ENCODE data around the gene TFIP11. TPM values are rescaled to one million over a fixed set of nuclear protein-coding genes. Genes with fewer than 3 reads are reported as not detected.

Gene TFIP11
- total and polyA plus RNA-seq, 10 of the 15 experiments (the other 5 are each of a cell fraction or from before 2014, with no cell fraction given): 14.2 to 43.3 (median 31.9) TPM

- no peaks in the 10 kb centered on the region for H3K4me1 ChIP-seq (ENCODE audit: control insufficient read depth, insufficient read depth, low read length)
- BruUV-seq (replicated peaks): no TSS peak
- TF ChIP-seq NR2F1 (conservative IDR thresholded peaks at IDR 0.05) (no peak), IKZF1 (conservative IDR thresholded peaks at IDR 0.05) (no peak), ATF2 (IDR thresholded peaks at IDR 0.05; ENCODE audit: low read length) (no peak), RUNX3 (IDR thresholded peaks at IDR 0.05; ENCODE audit: low read length) (no peak), NFYB (IDR thresholded peaks at IDR 0.05; ENCODE audit: insufficient read depth, low read depth, low read length) (no peak), WRNIP1 (IDR thresholded peaks at IDR 0.05; ENCODE audit: borderline replicate concordance, low read depth, low read length) (no peak), ESRRA (IDR thresholded peaks at IDR 0.05; ENCODE audit: low read length) (no peak), BHLHE40 (IDR thresholded peaks at IDR 0.05; ENCODE audit: borderline replicate concordance in 1 of 2, low read depth in 2 of 2, low read length in 1 of 2) (no peak), POLR2A (IDR thresholded peaks at IDR 0.05; ENCODE audit: low read depth, low read length) (no peak), KLF5 (IDR thresholded peaks at IDR 0.05; ENCODE audit: partially characterized antibody) (no peak), USF1 (IDR thresholded peaks at IDR 0.05; ENCODE audit: borderline replicate concordance, extremely low read length, insufficient read depth, low read depth, low read length) (no peak), STAT3 (IDR thresholded peaks at IDR 0.05; ENCODE audit: low read depth, low read length) (no peak), BRCA1 (IDR thresholded peaks at IDR 0.05; ENCODE audit: low read depth, low read length) (no peak), ZNF622 (IDR thresholded peaks at IDR 0.05) (no peak), JUNB (IDR thresholded peaks at IDR 0.05) (no peak)
- TF ChIP-seq, protein P1, sequence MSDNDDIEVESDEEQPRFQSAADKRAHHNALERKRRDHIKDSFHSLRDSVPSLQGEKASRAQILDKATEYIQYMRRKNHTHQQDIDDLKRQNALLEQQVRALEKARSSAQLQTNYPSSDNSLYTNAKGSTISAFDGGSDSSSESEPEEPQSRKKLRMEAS (IDR thresholded peaks at IDR 0.05; ENCODE audit: low read depth, low read length): no peak
- TF ChIP-seq, protein P2, sequence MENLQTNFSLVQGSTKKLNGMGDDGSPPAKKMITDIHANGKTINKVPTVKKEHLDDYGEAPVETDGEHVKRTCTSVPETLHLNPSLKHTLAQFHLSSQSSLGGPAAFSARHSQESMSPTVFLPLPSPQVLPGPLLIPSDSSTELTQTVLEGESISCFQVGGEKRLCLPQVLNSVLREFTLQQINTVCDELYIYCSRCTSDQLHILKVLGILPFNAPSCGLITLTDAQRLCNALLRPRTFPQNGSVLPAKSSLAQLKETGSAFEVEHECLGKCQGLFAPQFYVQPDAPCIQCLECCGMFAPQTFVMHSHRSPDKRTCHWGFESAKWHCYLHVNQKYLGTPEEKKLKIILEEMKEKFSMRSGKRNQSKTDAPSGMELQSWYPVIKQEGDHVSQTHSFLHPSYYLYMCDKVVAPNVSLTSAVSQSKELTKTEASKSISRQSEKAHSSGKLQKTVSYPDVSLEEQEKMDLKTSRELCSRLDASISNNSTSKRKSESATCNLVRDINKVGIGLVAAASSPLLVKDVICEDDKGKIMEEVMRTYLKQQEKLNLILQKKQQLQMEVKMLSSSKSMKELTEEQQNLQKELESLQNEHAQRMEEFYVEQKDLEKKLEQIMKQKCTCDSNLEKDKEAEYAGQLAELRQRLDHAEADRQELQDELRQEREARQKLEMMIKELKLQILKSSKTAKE (IDR thresholded peaks at IDR 0.05; ENCODE audit: low read depth, poor library complexity, severe bottlenecking): no peak
- TF ChIP-seq, protein P3, sequence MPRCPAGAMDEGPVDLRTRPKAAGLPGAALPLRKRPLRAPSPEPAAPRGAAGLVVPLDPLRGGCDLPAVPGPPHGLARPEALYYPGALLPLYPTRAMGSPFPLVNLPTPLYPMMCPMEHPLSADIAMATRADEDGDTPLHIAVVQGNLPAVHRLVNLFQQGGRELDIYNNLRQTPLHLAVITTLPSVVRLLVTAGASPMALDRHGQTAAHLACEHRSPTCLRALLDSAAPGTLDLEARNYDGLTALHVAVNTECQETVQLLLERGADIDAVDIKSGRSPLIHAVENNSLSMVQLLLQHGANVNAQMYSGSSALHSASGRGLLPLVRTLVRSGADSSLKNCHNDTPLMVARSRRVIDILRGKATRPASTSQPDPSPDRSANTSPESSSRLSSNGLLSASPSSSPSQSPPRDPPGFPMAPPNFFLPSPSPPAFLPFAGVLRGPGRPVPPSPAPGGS (IDR thresholded peaks at IDR 0.05; ENCODE audit: borderline replicate concordance, insufficient read depth, low read depth, low read length, poor library complexity, severe bottlenecking): no peak
- H3K4me3 ChIP-seq: no peak overlapping the region
- H3K79me2 ChIP-seq (ENCODE audit: control insufficient read depth, insufficient read depth, low read length): no peaks in the 10 kb centered on the region
- ChIA-PET POLR2A (no interaction called here), SMC1A (ENCODE audit: uncharacterized antibody, unreplicated experiment) (interaction anchor here (0.7 to 3.1 kb wide), 2 partner anchors 14 to 102 kb away, joined by 3 to 17 read pairs; no protein-coding TSS in a partner anchor), CTCF (interaction anchor here (0.9 to 1.8 kb wide), 4 partner anchors 13 to 200 kb away, joined by 4 to 6 read pairs (median 4); no protein-coding TSS in a partner anchor), RAD21 (ENCODE audit: unreplicated experiment) (interaction anchor here (1.3 kb wide), 1 partner anchor 61 kb away, joined by 3 read pairs; no protein-coding TSS in a partner anchor)
- in situ Hi-C loops (cut with MboI) (no loop called here), intact Hi-C loops (cut with micrococcal nuclease; ENCODE audit: unreplicated experiment) (no loop called here)
- H3K9ac ChIP-seq (ENCODE audit: control insufficient read depth, insufficient read depth, low read length): no peak overlapping the region
- no peaks in the 10 kb centered on the region for H3K27me3 ChIP-seq (replicated peaks in 1 of 2; ENCODE audit: control insufficient read depth in 2 of 2, insufficient read depth in 2 of 2, low read length in 1 of 2)
- H3K36me3 ChIP-seq (ENCODE audit: control insufficient read depth in 2 of 2, insufficient read depth in 2 of 2, low read length in 1 of 2): peaks cover 40 to 43% of the 10 kb centered on the region in 2 experiments
- DNase-seq (ENCODE audit: low read depth, low spot score) (no peak), ATAC-seq (no peak), FAIRE-seq (no peak)
- 100% methylated on average over 5 of the region's 5 CpGs for WGBS (ENCODE audit: insufficient coverage, insufficient replicate concordance, low lambda C conversion rate, missing lambda C conversion rate)
- no peaks in the 10 kb centered on the region for H4K20me1 ChIP-seq (ENCODE audit: control insufficient read depth, insufficient read depth)
- no peak overlapping the region for H3K27ac ChIP-seq (ENCODE audit: control insufficient read depth, insufficient read depth)
- H3K4me2 ChIP-seq (ENCODE audit: control insufficient read depth, insufficient read depth): no peak overlapping the region
- H3K9me3 ChIP-seq (replicated peaks; ENCODE audit: control insufficient read depth, insufficient read depth, low read length): no peaks in the 10 kb centered on the region
- no peak overlapping the region for H2AFZ ChIP-seq (ENCODE audit: control insufficient read depth, low read depth, low read length)
These were observed 46.1 kb downstream of the TFIP11 start for GRCh38 chr22:26466196-26466595.

Data from GM12878 (cell line).